T-helper 2 cell (primary cell): ENCODE data around the gene SAMD4A.

Experiments used
- DNase-seq, 5 experiments: peaks; one replicate each; pipeline versions ENCODE4 v3.0.0 to v3.0.0-alpha.2; 2012 to 2022

SAMD4A gene

DNA sequence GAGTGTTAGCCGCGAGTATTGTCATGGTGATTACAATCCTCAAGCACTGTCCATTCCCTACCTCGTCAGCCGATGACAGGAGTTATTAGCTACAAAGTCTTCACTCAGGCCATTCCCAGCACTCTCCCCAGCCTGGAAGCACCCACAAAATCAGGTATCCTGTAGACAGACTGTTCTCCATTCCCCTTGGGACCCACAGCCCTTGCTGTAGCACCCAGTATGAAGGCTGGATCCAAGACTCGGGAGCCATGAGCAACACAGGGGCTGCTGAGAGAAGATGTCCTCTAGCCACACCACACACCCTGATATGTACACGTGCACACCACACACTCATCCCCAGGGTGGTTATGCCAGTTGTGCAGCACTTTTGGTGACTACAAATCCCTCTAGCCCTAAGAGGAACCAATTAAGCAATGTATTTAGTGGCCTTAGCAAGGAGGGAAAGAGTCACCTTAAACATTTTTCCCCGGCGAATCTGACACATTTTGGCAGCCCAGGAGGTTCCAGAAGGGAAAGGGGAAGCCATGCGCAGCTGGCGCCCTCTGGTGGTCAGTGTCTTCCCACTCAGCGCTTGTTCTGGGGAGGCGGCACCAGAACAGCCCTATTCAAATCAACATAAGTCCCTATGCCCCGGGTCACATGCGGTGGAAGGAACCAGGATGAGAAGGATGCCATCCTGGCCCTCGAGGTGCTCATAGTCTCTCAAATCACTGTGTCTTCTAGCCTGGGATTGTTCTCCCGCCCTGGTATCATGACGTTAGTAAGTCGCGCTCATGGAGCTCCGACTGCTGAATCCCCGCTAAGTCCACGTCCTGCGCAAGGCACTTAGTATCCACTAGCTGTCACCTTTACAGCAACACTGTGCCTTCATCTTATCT lies 238.8 kb downstream of the SAMD4A start:
- DNase-seq, result peak; percentile 32 to 73 (median 55)

DNA sequence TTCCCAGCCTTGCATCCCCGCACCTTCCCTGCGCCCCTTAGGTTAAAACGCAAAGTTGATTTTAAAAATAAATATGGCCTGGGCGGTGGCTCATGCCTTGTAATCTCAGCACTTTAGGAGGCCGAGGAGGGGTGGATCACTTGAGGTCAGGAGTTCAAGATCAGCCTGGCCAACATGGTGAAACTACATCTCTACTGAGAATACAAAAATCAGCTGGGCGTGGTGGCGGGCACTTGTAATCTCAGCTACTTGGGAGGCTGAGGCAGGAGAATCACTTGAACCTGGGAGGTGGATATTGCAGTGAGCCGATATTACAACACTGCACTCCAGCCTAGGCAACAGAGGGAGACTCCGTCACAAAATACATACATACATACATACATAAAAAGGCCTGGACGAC lies 239.7 kb downstream of the SAMD4A start:
- DNase-seq, result no peak

DNA sequence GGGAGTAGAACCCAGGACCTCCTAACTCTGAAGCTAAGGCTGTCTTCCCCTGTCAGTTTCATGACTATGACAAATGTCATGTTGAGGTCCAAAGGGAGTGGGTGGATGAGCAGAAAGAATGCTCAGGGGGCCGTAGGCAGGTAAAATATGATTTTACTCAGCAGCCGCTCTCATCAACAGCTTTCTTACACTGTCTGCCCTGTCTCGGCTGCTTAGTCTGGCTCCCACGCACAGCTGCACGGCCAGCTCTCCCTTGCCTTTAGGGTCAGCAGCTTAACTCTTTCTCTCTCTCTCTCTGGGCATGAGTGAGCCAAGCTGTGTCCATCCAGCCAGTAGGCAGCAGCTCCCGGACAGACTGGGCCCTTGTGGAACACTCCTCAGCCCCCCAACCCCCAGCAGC lies 240.5 kb downstream of the SAMD4A start:
- DNase-seq, result no peak

DNA sequence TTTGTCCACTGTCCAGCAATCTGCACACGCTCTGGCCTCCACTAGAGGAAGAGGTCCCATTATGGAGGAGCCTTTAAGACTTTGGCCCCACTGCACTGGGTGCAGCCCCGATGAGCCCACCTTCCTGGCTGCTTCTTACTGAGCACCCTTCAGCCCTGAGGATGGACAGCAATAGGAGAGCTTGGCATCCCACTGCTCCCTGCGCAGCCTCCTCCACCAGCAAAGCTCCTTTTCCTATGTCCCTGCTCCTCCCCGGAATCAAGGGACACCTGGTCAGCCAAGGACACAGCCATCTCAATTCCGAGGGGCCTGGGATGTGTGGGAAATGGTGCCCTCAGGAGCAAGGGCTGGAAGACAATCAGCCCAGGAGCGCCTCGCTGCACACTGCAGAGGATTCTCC lies 241.0 kb downstream of the SAMD4A start:
- DNase-seq, result no peak

DNA sequence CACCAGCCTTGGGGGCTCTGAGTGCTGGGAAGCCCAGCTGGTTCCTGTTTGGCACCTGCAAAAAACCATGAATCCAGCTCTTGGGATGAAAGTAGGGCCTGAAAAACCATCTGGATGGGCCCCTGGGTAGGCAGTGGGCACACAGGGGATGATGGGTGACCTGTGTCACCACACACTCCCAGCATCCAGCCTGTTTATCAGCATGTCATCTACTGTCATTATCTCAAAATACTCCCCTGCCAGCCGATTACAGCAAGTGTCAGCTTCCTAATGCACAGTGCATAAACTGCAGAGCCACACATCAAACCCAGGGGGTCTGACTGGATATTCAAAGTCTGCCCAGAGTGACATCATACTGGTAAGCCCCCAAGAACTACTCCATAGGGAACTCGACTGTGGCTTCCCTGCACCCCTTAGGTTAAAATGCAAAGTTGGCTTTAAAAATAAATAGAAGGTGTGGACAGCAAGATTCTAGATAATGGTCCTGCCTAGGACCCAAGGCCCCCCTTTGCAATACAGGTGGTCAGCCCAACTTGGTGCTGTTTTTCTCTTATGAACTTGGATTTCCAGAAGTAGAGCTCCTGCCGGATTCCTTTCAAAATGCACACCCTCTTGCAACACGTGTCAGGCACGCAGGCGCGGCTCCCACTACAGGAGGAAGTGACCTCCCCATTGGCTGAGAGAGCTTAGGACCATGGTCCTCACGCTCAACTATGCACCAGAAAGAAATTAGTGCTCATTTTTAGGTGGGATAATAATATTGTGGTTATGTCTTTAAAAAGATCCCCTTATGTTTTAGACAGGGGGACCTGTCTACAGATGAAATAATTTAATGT lies 241.6 kb downstream of the SAMD4A start:
- no peak for DNase-seq

DNA sequence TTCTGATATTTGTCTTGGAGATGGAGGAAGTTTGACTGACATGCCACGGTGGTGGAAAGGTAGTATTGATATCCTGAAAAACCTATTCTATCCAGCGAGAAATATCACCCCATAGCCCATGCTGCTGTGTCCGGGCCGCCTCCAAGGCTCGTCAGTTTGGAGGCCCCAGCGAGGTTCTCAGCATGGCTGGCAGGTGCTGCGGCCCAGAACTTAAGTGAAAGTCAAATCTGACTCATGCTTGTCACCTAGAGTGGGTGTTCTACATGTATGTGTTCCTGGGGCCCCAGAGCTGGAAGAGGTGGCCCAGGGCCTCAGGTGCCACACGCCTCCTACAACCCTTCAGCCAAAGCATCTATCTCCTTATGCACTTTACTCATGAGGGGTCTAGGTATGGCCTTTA lies 242.8 kb downstream of the SAMD4A start:
- peak in 1 of 5 experiments; percentile 29 for DNase-seq

DNA sequence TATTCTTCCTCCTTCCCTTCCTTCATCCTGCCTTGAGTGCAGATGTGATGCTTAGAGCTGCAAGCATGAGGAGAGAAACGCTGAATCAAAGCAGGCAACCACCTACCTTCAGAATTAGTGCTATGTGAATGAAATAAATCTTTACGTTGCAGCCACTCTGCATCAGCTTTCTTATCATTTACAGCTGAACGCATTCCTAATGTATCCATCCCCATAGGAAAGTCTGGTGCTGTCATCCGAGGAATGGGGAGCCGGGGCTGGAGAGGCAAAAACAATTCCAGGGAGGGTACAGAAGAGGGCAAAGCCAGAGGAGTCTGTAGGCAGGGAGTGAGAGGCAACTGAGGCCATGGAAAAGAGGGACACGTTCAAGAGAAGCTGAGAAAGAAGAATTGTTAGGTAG lies 245.7 kb downstream of the SAMD4A start:
- DNase-seq, result no peak

DNA sequence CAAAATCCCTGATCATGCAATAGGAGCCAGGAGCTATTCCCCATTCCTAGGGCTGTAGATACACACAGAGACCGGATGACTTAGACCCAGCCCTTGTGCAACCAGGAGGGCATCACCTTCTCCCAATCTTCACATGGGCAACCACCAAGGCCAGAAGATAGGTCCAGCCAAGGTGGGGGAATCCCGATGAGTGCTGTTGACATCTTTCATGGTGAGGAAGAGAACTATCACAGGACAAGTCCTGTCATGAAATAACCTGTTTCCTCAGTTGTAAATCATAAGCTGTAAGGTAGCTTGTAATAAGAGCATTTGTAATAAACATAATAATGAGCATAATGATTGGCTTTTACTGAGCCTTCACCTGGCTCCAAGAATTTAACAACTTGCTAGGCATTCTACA lies 246.2 kb downstream of the SAMD4A start:
- no peak for DNase-seq

DNA sequence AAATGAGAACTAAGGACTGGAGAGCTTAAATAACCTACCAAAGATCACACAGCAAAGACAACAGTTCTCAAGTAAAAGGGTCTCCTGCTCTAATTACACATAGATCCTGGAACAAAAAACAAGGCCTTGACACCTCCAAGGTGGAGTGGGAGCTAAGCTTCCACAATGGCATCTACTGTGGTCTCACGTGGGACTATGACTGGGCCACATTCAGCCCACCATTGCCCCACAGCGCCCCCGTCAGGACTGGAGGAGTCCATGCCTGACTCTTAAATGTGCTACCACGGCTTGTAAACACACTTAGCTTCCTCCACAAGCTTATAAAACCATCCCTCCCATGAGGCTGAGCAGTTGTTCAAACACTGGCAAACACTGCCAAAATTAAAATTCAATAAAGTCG lies 247.1 kb downstream of the SAMD4A start:
- DNase-seq, result peak in 1 of 5 experiments; percentile 41

DNA sequence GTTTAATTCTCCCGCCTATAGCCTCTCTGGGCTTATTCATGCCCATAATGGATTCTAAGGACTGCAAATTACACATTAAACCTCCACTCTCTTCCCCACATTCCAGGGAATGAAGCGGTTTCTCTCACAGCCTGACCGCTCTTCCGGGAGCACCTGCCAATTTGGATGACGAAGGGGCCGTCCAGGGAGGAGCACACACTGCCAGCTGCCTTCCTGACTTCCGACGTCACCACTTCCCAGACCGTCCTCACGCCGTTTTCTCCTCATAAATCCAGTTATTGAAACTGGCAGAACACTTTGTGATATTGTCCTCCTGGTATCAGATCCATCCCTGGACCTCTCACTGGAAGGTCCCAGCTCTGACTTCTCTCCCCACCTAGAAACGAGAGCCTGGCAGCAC lies 248.1 kb downstream of the SAMD4A start:
- no peak for DNase-seq

DNA sequence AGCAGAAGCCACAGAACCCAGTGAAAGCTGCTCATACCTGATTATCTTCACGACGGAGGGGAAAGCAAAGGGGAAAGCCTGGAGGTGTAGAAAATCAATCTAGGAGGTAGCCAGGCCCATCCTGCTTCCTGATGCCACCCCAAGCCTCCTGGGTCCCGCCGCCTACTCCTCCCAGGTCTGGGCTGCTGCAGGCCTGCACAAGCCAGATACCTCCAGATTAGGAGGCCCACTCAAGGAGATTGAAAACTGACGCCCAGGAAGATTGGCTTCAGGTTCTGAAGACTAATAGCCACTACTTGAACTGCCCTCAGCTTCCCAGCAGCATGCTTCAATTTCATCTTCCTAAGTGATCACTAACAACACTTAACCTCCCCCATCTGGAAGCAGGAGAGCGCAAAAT lies 248.6 kb downstream of the SAMD4A start:
- DNase-seq, result no peak

DNA sequence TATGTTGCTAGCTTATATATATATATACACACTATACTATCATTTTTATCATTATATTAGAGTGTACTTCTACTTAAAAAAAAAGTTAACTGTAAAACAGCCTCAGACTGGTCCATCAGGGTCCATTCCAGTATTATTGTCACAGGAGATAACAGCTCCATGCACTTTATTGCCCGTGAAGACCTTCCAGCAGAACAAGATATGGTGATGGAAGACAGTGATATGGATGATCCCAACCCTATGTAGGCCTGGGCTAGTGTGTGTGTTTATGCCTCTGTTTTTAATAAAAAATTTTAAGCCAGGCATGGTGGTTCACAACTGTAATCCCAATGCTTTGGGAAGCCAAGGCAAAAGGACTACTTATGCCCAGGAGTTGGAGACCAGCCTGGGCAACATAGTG lies 249.5 kb downstream of the SAMD4A start:
- DNase-seq, result no peak

DNA sequence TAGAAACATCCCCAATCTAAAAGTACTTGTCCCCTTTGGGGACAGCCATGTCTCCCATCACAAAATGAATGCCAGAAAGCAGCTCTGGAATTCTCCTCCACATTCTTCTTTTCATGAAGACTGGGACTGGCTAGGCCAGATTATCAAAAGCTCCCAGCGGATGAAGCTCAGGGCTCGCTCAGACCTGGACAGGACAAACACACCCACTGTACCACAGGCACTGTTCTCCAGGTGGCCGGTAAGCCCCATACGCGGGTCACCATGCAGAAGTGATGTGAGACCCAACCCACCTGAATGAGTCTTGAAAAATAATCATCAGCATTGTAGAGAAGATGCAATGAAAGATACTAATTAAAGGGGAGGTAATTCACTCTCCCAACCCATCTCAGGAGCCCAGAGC lies 250.6 kb downstream of the SAMD4A start:
- DNase-seq, result no peak

DNA sequence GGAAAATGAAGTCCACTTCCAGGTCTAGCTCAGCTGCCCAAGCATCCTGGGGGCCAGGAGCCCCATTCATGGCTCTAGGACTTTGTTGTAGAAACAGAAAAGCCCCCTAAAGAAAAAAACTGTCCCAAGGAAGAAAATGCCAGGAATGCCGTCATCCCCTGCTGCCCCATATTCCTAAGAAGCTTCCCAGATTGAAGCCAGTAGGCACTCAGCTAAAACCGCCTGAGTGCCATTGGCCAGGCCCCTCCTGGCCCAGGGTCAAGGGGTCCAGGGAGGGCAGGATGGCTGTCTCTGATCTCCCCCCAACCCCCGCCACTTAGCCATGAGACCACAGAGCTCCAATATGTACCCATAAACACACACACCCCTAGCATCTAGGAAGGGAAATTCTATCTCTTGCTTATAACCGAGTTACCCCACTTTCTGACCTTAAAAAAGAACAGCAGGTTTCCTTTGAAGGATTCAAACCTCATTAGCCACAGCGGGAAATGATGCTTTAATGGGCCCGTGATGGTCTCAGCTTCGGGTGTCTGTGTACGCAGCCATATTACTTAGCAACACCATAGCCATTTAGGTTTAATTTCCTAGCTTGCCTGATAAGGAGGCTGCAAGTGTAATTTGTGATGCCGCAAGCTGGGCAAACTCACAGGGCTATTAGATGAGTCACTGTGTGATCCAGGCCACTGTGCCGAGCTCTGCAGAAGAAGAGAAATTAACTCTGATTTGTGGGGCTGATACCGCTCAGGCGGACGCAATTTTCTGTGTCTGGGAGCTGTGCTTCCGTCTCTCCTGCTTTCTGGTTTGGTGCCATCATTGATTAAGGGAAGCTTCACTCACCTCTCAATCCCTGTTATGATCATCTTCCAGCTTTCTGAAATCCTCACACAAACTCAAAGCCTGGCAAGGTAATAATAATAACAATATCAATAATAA lies 251.5 kb downstream of the SAMD4A start:
- no peak for DNase-seq

DNA sequence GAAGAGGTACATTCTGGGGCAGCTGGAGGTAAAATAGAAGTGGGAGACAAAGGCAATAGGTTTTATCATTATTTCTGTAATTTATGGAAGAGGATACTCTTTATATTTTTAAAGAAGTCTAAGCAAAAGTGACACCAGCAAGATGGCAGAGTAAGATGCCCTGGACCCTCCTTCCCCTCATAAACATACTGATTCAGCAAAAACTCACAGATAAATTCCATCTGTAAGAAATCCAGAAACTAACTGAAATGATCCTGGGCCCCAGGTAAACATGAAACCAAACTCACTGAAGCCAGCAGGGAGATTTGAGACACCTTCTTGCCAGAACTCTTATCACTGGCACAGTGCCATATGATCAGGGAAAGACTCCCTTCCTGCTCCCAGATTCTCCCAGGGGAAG lies 255.8 kb downstream of the SAMD4A start:
- DNase-seq, result no peak

DNA sequence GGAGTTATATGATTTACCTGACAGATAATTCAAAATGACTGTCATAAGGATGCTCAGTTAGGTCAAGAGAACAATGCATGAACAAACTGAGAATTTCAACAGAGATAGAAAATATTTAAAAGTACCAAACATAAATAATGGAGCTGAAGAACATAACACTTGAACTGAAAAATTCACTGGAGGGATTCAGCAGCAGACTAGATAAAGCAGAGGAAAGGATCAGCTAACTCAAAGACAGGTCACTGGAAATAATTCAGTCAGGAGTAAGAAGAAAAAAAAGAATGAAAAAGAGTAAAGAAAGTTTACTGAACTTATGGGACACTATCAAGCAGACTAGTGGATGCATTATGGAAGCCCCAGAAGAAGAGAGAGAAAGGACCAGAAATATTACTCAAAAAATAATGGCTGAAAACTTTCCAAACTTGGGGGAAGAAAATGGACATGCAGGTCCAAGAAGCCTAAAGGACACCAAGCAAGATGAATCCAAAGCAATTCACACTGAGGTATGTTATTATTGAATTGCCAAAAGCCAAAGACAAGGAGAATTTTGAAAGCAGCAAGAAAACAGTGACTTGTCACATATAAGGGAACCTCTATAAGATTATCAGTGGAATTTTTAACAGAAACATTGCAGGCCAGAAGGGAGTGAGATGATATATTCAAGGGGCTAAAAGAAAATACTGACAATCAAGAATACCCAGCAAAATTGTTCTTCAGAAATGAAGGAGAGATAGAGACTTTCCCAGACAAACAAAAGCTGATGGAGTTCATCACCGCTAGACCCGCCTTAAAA lies 257.0 kb downstream of the SAMD4A start:
- DNase-seq, result no peak

DNA sequence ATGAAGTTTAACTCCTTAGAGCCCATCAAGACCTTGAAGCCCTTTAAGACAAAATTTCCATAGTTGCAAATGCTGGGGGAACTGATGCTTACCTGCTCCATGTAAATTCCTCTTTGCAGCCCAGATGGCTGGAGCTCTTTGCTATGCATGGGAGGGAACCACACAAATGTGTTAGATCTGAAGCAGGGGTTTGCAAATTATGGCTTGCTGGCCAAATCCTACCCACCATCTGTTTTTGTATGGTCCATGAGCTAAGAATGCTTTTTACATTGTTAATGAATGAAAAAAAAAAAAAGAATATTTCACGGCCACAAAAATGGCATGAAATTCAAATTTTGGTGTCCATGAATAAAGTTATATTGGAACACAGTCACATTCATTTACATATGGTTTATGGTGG lies 261.1 kb downstream of the SAMD4A start:
- no peak for DNase-seq

DNA sequence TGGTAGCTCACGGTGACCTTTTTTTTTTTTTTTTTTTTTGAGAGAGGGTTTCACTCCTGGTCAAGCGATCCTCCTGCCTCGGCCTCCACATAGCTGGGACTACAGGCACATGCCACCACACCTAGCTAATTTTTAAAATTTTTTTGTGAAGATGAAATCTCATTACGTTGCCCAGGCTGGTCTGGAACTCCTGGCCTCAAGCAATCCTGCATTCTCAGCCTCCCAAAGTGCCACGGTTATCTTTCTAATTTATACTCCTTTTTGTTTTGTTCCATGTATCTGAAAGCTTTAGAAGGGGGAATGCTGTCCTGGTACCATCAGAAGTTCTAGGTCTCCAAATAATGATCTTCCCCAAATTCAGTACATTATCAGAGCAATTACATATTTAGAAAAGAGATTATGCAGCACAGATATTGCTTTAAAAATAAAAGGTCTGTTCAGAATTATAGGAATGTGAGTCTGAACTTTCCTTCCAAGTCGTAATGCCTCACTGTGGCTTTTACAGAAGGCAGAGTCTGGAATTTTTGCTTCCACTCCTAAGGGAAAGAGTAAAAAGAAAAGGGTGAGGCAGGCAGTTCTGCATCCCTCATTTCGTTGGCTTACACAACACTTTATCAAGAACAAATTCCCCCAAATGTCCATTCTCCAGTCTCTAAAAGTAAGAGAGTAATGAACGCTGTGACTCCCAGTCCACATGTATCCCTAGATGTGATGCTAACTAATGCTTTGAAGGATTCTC lies 262.7 kb downstream of the SAMD4A start:
- no peak for DNase-seq

DNA sequence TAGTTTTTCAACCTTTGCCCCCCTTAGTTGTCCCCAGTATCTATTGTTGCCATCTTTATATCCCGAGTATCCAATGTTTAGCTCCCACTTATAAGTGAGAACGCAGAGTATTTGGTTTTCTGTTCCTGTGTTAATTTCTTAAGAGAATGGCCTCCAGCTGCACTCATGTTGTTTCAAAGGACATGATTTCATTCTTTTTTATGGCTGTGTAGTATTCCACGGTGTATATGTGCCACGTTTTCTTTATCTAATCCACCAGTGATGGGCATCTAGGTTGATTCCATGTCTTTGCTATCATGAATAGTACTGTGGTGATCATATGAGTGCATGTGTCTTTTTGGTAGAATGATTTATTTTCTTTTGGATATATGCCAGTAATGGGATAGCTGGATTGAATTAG lies 263.7 kb downstream of the SAMD4A start:
- no peak for DNase-seq

DNA sequence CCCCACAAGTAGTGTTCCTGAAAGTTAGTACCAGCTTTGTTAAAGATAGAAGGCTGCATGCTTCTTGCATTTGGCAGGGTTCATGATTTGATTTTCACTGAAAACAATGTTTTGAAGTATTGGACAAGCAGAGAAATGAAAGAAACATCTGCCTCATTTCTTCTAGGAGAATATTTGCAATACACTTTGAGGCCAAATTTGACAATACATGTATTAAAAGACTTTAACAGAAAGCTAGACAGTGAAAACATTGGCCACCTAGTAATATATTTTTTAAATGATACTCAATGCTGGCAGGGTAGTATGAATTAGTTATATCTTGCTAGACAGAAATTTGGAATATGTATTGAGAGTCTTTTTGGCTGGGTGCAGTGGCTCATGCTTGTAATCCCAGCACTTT lies 267.2 kb downstream of the SAMD4A start:
- DNase-seq, result no peak

DNA sequence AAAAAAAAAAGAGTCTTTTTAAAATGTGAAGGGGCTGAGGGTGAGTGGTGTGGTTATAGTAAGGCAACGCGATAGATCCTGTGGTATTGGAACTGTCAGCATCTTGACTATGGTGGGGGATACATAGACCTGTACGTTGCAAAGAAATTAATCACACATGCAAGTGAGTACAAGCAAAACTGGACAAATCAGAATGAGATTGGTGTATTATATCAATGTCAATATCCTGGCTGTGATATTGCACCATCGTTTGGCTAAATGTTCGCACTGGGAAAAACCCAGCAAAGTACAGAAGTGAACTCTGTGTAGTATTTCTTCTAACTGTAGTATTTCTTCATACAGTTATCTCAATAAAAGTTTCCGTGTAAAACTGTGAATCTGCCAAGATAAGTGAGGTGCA lies 267.8 kb downstream of the SAMD4A start:
- DNase-seq, result no peak
